Renal pelvis (tissue), 12 donors: ENCODE results near the gene CD19. TPM values are rescaled to one million over a fixed set of nuclear protein-coding genes. Genes with fewer than 3 reads are reported as not detected.
A peak's percentile ranks its signal among the peaks of the same experiment; 100 is the strongest.
"Not testable (repeated sequence)": the region's sequence is repeated elsewhere in the genome, so short reads cannot be mapped to it uniquely, and the experiment has no call there.

Source experiments
- DNase-seq: peaks from one replicate; pipeline ENCODE4 v3.0.0-alpha.2; 2013
- long read RNA-seq, 16 experiments: transcript quantifications; one replicate each; lab custom pipeline, GENCODE V29; 2026
- polyA plus RNA-seq, 3 donors: library from polyadenylated mRNA; unstranded; fragments of 120-200 nt; gene quantifications; one replicate each; pipeline ENCODE4 v1.2.1, GENCODE V29; 2013; ENCODE audit not compliant: insufficient read length in 3 of 3

Gene CD19
- 1 to 10 TPM; 3.8 to 5.0 (median 4.4) TPM for polyA plus RNA-seq
- long read RNA-seq, donor 1 = 0 reads
- long read RNA-seq, donor 2, partial matches to known transcripts = 0 of 1 reads
- long read RNA-seq, donor 2, other reads (novel, unspliced or antisense) = 0 of 1 reads
- long read RNA-seq, donor 3, partial matches to known transcripts = 0 of 1 reads
- long read RNA-seq, donor 3, other reads (novel, unspliced or antisense) = 0 of 1 reads
- long read RNA-seq, donor 4 = 0 reads
- long read RNA-seq, donor 5, partial matches to known transcripts = 0 of 1 reads
- long read RNA-seq, donor 5, other reads (novel, unspliced or antisense) = 0 of 1 reads
- long read RNA-seq, donor 6, partial matches to known transcripts = 0 of 1 reads
- long read RNA-seq, donor 6, other reads (novel, unspliced or antisense) = 0 of 1 reads
- long read RNA-seq, donor 7, partial matches to known transcripts = 0 of 1 reads
- long read RNA-seq, donor 7, other reads (novel, unspliced or antisense) = 0 of 1 reads
- long read RNA-seq, donor 8 = 0 reads
- long read RNA-seq, donor 9, partial matches to known transcripts = 0 of 3 reads
- long read RNA-seq, donor 9, other reads (novel, unspliced or antisense) = 0 of 3 reads
- long read RNA-seq, donor 10, partial matches to known transcripts = 0 of 1 reads
- long read RNA-seq, donor 10, other reads (novel, unspliced or antisense) = 0 of 1 reads
- long read RNA-seq, donor 11, partial matches to known transcripts = 0 of 1 reads
- long read RNA-seq, donor 11, other reads (novel, unspliced or antisense) = 0 of 1 reads
- long read RNA-seq, donor 12, partial matches to known transcripts = 0 of 1 reads
- long read RNA-seq, donor 12, other reads (novel, unspliced or antisense) = 0 of 1 reads
- long read RNA-seq, donor 13 = 0 reads
- long read RNA-seq, donor 14 = 0 reads
- long read RNA-seq, donor 15 = 0 reads
- long read RNA-seq, donor 16, partial matches to known transcripts = 0 of 1 reads
- long read RNA-seq, donor 16, other reads (novel, unspliced or antisense) = 0 of 1 reads

GRCh38 chr16:28931801-28932225 is at the start of gene CD19:
Gene CD19 (plus strand): TSS chr16:28931971. CDS start chr16:28932001, 30 bp downstream.
- DNase-seq = no peak

DNA sequence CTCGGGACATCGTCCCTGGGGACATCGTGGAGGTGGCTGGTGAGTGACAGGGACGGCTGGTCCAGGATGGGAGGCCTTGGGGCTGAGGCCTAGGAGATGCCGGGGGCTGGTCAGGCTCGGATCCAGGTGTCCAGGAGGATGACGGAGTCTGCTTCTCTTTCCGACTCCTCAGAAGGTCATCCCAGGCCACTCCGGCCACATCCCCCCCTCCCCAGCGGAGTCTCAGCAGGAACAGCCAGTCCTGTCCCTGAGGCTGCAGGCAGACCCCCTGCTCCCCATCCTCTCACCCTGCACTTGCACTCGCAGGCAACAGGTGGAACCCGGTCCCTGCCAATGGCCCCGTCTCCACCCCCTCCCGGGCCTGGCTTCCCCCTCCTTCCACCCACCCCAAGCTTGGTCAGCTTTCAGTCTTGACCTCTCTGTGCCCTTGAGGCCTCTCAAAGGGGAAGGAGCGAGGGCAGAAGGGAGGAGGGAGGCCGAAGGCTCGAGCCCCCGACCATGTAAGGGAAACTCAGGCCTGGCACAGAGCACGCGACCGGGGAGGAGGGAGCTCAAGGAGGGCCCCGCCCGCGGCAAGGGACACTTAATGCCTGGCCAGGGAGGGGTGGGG is 49.1 kb upstream of the CD19 start:
- peak; percentile 71 for DNase-seq

- no peak for DNase-seq
These were observed 48.4 kb upstream of the CD19 start for GRCh38 chr16:28883221-28883996.

- no peak for DNase-seq
These were observed 47.7 kb upstream of the CD19 start for GRCh38 chr16:28884045-28884444.

DNA sequence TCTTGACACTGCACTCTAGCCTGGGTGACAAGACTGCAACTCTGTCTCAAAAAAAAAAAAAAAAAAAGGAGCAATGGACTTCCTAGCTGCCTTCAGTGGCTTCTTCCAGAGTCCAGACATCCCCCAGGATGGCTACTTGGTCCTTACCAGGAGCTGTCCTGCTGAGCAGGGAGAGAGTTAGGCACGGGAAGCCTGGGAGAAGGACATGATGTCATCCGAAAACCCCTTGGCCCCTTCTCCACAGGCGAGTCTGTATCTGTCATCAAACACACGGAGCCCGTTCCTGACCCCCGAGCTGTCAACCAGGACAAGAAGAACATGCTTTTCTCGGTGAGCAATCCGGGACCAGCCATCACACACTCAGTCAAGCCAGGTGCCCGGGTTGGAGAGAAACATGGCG is 44.8 kb upstream of the CD19 start:
- DNase-seq = no peak

- DNase-seq = not testable (repeated sequence)
These were observed 41.4 kb upstream of the CD19 start for GRCh38 chr16:28890355-28890754.

- DNase-seq = no peak
These were observed 39.5 kb upstream of the CD19 start for GRCh38 chr16:28891964-28892890.

GRCh38 chr16:28893291-28893690 is 38.5 kb upstream of the CD19 start:
- DNase-seq = no peak

GRCh38 chr16:28895609-28896008 is 36.2 kb upstream of the CD19 start:
- no peak for DNase-seq

GRCh38 chr16:28897826-28898225 is 33.9 kb upstream of the CD19 start:
- DNase-seq = no peak

- no peak for DNase-seq
These were observed 33.5 kb upstream of the CD19 start for GRCh38 chr16:28898266-28898665.

DNA sequence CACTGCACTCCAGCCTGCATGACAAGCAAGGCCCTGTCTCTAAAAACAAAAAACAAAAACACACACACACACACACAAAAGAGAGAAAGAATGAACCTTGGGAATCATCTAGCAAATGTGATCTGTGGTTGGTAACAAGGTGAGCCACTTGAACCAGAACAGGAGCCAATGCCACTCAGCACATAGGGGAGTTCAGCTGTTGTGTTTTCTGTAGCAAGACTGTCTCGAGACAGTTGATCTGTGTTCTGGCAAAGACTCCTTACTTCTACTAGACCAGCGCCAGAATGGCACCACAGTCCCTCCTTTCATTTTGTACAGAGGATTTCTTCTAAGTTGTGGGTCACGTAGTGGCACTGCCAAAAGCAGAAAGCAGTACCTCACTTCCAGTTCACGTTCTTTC is 32.8 kb upstream of the CD19 start:
- DNase-seq = no peak

- DNase-seq = no peak
These were observed 31.7 kb upstream of the CD19 start for GRCh38 chr16:28899882-28900590.

DNA sequence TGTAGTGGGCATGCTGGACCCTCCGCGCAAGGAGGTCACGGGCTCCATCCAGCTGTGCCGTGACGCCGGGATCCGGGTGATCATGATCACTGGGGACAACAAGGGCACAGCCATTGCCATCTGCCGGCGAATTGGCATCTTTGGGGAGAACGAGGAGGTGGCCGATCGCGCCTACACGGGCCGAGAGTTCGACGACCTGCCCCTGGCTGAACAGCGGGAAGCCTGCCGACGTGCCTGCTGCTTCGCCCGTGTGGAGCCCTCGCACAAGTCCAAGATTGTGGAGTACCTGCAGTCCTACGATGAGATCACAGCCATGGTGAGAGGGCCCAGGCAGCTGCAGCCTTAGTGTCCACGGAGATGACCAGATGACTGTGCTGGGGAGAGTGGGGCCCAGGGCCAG is 31.2 kb upstream of the CD19 start:
- DNase-seq = no peak

GRCh38 chr16:28901862-28902261 is 29.9 kb upstream of the CD19 start:
- no peak for DNase-seq

DNA sequence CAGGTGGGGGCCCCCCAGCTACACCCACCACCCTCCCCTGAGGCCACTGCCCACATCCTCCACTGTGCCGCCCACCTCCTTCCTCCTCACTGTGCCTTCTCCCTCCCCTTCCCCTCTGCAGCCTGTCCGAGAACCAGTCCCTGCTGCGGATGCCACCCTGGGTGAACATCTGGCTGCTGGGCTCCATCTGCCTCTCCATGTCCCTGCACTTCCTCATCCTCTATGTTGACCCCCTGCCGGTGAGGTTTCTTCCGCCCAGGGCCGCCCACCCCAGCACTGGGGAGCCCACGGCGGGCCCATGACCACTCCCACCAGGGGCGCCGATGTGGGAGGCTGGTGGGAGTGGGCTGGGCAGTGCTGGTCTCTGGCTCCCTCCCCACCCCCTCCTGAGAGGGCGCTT is 28.9 kb upstream of the CD19 start:
- DNase-seq = no peak

- DNase-seq = no peak
These were observed 28.3 kb upstream of the CD19 start for GRCh38 chr16:28903344-28904042.

GRCh38 chr16:28904363-28904762 is 27.4 kb upstream of the CD19 start:
- DNase-seq = no peak

- no peak for DNase-seq
These were observed 26.9 kb upstream of the CD19 start for GRCh38 chr16:28904828-28905227.
